ENCODE data around the gene GDPD5.

GDPD5 gene, protein sequence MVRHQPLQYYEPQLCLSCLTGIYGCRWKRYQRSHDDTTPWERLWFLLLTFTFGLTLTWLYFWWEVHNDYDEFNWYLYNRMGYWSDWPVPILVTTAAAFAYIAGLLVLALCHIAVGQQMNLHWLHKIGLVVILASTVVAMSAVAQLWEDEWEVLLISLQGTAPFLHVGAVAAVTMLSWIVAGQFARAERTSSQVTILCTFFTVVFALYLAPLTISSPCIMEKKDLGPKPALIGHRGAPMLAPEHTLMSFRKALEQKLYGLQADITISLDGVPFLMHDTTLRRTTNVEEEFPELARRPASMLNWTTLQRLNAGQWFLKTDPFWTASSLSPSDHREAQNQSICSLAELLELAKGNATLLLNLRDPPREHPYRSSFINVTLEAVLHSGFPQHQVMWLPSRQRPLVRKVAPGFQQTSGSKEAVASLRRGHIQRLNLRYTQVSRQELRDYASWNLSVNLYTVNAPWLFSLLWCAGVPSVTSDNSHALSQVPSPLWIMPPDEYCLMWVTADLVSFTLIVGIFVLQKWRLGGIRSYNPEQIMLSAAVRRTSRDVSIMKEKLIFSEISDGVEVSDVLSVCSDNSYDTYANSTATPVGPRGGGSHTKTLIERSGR

DNA sequence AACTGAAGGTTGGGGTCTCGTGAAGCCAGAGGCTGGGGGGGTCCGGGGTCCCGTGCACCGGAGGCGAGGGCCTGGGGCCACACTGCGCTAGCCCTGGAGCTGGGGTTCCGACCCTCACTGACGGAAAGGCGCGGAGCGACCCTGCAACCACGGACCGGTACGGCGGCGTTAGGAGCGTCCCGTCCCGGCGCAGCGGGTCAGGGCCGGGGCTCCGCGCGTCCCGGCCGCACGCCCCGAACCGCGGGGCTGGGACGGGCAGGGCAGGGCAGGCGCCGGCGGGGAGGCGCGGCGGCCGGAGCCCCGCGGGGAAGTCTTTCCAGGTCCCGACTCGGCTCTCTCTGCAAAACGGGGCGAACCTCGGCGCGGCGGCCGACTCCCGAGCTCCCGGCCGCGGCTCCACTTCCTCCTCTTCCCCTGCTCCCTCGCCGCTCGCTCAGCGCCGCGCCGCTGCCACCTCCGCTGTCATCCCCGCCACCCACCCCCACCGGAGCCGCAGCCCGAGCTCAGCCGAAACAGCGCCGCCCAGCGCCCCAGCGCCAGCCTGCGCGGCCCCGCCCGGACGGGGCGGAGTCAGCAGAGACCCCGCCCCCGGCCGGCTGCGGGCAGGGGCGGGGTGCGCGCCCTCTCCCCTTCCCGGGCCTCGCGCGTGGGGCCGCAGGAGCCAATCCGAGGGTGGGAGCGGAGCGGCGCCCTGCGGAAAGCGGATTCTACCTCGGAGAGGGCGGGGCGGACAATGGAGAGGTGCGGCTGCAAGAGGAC lies at the start of gene GDPD5:
Gene GDPD5, minus strand, starts transcription at position 509 of the 759 bp plus-strand sequence. CDS start 48,206 bp downstream, outside the sequence.
- DNase-seq: peak; percentile 48

- DNase-seq: no peak
Observed at GRCh38 chr11:75574698-75575602, 49.2 kb upstream of the GDPD5 start.

GRCh38 chr11:75572744-75573143 lies 47.0 kb upstream of the GDPD5 start:
- DNase-seq: no peak

DNA sequence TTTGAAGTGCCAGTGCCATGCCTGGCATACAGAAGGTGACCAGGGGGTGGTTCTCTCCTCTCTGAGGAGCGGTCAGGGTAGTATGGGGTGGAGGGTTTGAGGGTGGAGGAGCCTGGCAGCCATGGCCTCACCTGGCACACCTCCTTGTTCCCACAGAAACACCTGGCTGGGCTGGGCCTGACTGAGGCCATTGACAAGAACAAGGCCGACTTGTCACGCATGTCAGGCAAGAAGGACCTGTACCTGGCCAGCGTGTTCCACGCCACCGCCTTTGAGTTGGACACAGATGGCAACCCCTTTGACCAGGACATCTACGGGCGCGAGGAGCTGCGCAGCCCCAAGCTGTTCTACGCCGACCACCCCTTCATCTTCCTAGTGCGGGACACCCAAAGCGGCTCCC lies 45.9 kb upstream of the GDPD5 start:
- DNase-seq: no peak

GRCh38 chr11:75570559-75571139 lies 44.9 kb upstream of the GDPD5 start:
- DNase-seq: no peak

DNA sequence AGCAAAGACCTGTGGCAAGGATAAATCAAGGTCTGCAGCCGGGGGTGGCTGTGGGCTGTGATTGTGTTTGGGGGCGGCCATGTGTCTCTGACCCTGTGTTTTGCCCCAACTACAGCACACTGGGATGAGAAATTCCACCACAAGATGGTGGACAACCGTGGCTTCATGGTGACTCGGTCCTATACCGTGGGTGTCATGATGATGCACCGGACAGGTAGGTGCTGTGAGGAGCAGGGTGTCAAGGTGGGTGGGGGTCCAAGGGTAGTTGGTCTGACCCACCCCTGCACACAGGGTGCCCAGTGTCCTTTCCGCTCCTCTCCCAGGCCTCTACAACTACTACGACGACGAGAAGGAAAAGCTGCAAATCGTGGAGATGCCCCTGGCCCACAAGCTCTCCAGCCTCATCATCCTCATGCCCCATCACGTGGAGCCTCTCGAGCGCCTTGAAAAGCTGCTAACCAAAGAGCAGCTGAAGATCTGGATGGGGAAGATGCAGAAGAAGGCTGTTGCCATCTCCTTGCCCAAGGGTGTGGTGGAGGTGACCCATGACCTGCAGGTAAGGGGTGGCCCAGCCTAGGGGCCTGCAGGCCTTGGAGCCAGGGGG lies 43.0 kb upstream of the GDPD5 start:
- DNase-seq: no peak

DNA sequence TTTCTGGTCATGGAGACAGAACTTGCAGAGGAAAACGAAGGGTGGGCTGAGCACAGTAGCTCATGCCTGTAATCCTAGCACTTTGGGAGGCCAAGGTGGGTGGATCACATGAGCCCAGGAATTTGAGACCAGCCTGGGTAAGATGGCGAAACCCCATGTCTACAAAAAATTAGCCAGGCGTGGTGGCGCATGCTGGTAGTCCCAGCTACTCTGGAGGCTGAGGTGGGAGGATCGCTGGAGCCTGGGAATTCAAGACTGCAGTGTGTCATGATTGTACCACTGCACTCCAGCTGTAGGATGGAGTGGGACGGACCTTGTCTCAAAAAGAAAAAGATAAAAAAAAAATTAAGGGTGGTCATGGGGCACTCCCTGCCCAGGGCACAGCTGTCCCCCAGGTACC lies 42.2 kb upstream of the GDPD5 start:
- DNase-seq: no peak

DNA sequence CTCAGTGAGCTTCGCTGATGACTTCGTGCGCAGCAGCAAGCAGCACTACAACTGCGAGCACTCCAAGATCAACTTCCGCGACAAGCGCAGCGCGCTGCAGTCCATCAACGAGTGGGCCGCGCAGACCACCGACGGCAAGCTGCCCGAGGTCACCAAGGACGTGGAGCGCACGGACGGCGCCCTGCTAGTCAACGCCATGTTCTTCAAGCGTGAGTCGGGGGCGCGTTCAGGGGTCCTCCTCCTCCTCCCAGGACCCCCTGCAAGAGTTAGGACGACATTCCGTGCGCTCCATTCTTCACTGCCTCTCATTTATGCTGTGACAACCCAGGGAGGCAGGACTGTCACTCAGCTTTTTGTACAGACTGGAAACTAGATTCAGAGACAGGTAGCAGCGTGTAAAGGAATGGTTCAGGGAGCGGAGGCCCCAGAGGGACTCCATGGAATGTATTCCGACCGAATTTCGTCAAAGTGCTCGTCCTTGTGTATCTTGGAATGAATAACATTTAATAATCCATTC lies 41.1 kb upstream of the GDPD5 start:
- DNase-seq: no peak

GRCh38 chr11:75565916-75566762 lies 40.4 kb upstream of the GDPD5 start:
- DNase-seq: no peak

DNA sequence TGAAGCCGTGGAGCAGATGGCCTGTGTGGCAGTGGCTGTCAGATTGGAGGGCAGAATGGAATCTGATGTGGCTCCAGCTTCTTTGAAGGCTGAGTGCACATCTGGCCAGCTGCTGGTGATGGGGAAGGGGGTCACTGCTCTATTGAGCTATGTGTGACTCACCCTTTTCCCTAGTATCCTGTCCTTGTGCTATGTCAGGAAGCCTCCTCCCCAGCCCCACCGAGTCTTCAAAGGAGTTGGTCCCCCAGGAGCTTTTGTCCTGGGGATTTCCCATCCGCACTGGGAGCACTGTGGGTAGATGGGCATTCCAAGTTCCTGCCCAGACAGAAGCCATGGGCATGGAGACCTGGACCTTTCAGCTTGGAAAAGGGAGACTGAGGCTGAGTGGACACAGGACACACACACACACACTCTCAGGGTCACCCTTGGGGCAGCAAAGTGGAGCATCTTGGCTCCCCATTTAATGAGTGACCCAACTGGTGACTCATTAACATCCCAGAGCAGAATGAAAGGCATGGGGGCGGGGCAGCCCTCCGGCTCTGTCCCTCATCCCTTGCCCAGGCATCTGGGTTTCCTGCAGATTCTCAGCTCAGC lies 39.6 kb upstream of the GDPD5 start:
- no peak for DNase-seq

- DNase-seq: no peak
Observed at GRCh38 chr11:75563978-75564552, 38.3 kb upstream of the GDPD5 start.

DNA sequence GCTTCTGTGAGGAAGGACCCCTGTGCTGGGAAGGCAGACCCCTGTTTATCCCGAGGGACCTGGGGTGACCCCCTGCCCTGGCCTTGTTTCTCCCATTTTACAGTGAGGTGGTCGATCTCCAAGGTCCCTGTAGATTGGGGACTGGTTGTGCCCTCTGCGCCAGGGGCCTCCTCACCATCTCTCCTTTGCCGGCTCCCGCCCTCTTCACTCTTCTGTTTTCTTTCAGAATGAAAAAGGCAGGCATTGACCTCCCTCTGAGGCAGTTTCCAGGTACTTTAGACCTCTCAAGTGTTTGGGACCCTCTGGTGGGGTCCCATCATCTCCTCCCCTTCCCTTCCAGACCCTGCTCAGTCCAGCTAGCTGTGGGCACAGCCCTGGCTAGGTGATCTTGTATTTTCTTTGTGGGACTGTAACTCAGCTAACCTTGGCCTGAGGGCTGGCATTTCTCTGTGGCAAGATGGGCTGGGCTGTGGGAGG lies 37.8 kb upstream of the GDPD5 start:
- DNase-seq: no peak

GRCh38 chr11:75562836-75563484 lies 37.2 kb upstream of the GDPD5 start:
- DNase-seq: no peak

GRCh38 chr11:75562048-75562835 lies 36.5 kb upstream of the GDPD5 start, which contains the start of gene SERPINH1:
Gene SERPINH1 (plus strand): TSS chr11:75562253. CDS start chr11:75566350, 4,097 bp downstream.
- DNase-seq: no peak

GRCh38 chr11:75561426-75562047 lies 35.8 kb upstream of the GDPD5 start:
- DNase-seq: no peak

- no peak for DNase-seq
Observed at GRCh38 chr11:75560644-75561043, 34.9 kb upstream of the GDPD5 start.
